GM21737 (cell line): ENCODE results near the gene VGLL4.

Experiments
- ATAC-seq: cut with Tn5 transposase; IDR thresholded peaks from one replicate; pipeline ENCODE4 v1.9.1; 2021; ENCODE audit warnings: mild to moderate bottlenecking, moderate library complexity; ENCODE audit not compliant: unreplicated experiment

Gene VGLL4

GRCh38 chr3:11629716-11630115 is 14.0 kb downstream of the VGLL4 start:
- no peak for ATAC-seq

- ATAC-seq = no peak
These were observed 16.1 kb downstream of the VGLL4 start for GRCh38 chr3:11627612-11628011.

GRCh38 chr3:11626084-11626463 is 17.6 kb downstream of the VGLL4 start:
- no peak for ATAC-seq

- ATAC-seq = no peak
These were observed 18.2 kb downstream of the VGLL4 start for GRCh38 chr3:11625376-11626083.

GRCh38 chr3:11624704-11625375 is 18.9 kb downstream of the VGLL4 start:
- no peak for ATAC-seq

GRCh38 chr3:11624161-11624560 is 19.6 kb downstream of the VGLL4 start:
- no peak for ATAC-seq

- ATAC-seq = no peak
These were observed 20.8 kb downstream of the VGLL4 start for GRCh38 chr3:11622586-11623550.

GRCh38 chr3:11621077-11621476 is 22.6 kb downstream of the VGLL4 start:
- no peak for ATAC-seq

GRCh38 chr3:11619946-11620652 is 23.6 kb downstream of the VGLL4 start:
- no peak for ATAC-seq

- ATAC-seq = no peak
These were observed 24.3 kb downstream of the VGLL4 start for GRCh38 chr3:11619461-11619860.

- ATAC-seq = no peak
These were observed 24.8 kb downstream of the VGLL4 start for GRCh38 chr3:11618904-11619303.

- no peak for ATAC-seq
These were observed 27.2 kb downstream of the VGLL4 start for GRCh38 chr3:11616551-11616950.

GRCh38 chr3:11613851-11614487 is 29.7 kb downstream of the VGLL4 start:
- no peak for ATAC-seq

- ATAC-seq = no peak
These were observed 30.4 kb downstream of the VGLL4 start for GRCh38 chr3:11613319-11613718.

GRCh38 chr3:11612515-11613188 is 31.1 kb downstream of the VGLL4 start:
- no peak for ATAC-seq

- ATAC-seq = no peak
These were observed 32.3 kb downstream of the VGLL4 start for GRCh38 chr3:11611341-11611799.

- ATAC-seq = no peak
These were observed 32.9 kb downstream of the VGLL4 start for GRCh38 chr3:11610700-11611275.

- ATAC-seq = no peak
These were observed 33.6 kb downstream of the VGLL4 start for GRCh38 chr3:11610044-11610671.

GRCh38 chr3:11609481-11609880 is 34.2 kb downstream of the VGLL4 start:
- no peak for ATAC-seq
